OCI-LY3 (cell line): ENCODE results near the gene TSPAN9.

ENCODE experiments used
- EZH2phosphoT487 ChIP-seq: fragments of 200-600 bp; shearing (Covaris generic); IDR thresholded peaks from 2 replicates; pipeline ENCODE4 v1.6.1; 2018; ENCODE audit warnings: antibody characterized with exemption, mixed run types, low read depth
- TF ChIP-seq, protein P1 (sequence below): fragments of 200-600, 300-600 bp; sonication (generic); IDR thresholded peaks from 2 replicates; pipeline ENCODE4 v1.5.1; 2014; ENCODE audit warnings: antibody characterized with exemption, low read length, low read depth

DNA sequence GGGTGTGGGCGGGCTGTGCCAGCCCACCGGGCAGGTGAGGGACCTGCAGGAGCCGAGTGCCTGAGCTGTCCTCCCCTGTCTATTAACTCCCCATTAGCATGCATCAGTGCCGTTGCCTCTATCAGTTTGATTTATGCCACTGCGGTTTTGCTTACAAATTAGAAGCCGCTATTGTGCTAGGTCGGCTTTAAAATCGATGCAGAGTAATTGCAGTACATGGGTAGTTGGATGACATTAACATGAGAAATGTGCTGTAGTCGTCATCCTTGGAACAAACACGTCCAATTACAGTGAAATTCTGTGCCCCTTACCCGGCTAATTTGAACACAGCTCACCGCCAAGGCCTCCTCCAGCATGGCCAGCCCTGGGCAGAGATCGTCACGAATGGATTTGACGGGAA is 145.8 kb downstream of the TSPAN9 start:
- TF ChIP-seq, protein P1, sequence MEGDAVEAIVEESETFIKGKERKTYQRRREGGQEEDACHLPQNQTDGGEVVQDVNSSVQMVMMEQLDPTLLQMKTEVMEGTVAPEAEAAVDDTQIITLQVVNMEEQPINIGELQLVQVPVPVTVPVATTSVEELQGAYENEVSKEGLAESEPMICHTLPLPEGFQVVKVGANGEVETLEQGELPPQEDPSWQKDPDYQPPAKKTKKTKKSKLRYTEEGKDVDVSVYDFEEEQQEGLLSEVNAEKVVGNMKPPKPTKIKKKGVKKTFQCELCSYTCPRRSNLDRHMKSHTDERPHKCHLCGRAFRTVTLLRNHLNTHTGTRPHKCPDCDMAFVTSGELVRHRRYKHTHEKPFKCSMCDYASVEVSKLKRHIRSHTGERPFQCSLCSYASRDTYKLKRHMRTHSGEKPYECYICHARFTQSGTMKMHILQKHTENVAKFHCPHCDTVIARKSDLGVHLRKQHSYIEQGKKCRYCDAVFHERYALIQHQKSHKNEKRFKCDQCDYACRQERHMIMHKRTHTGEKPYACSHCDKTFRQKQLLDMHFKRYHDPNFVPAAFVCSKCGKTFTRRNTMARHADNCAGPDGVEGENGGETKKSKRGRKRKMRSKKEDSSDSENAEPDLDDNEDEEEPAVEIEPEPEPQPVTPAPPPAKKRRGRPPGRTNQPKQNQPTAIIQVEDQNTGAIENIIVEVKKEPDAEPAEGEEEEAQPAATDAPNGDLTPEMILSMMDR, result no peak
- TF ChIP-seq EZH2phosphoT487, result no peak
